ENCODE measurements around the gene CRYL1. TPM values are rescaled to one million over a fixed set of nuclear protein-coding genes. Genes with fewer than 3 reads are reported as not detected.

CRYL1 gene
- total and polyA plus RNA-seq, 2 of the 4 experiments (the other 2 are of a cell fraction), result 11.7 to 16.4 TPM

- no peak overlapping the region for H4K5ac ChIP-seq (ENCODE audit: low read depth, low read length)
- no peaks in the 10 kb centered on the region for H3K79me1 ChIP-seq (ENCODE audit: low read depth in 1 of 2, low read length in 2 of 2)
- no peak overlapping the region for H3K9ac ChIP-seq (ENCODE audit: low read depth, low read length)
- 0% methylated on average over 1 of the region's 14 CpGs; no CpG with 5 or more reads in 1 of the 2 experiments for WGBS, 2 experiments (ENCODE audit: extremely low coverage in 2 of 2, insufficient read length in 1 of 2)
- ChIA-PET POLR2A (ENCODE audit: unreplicated experiment) (no interaction called here), CTCF (interaction anchor here (0.6 to 2.4 kb wide), 7 partner anchors 229 to 441 kb away, joined by 3 to 9 read pairs (median 3); no protein-coding TSS in a partner anchor)
- H3K23ac ChIP-seq (ENCODE audit: low read depth, low read length), result no peak overlapping the region
- ATAC-seq (ENCODE audit: low read depth), result peak; percentile 91
- dilution Hi-C loops (cut with HindIII; ENCODE audit: low sequenced_read_pairs, unreplicated experiment) (loop anchor here (25.0 kb wide), 1 partner anchor 308 kb away; the partner anchor contains the start of gene GJB2), intact Hi-C loops (cut with micrococcal nuclease) (loop anchor here (1.0 to 5.0 kb wide), 5 partner anchors 207 to 982 kb away; no protein-coding TSS in a partner anchor), in situ Hi-C loops (cut with MboI; ENCODE audit: low sequenced_read_pairs) (loop anchor here (10.0 kb wide), 1 partner anchor 339 kb away; no protein-coding TSS in a partner anchor)
- 0 out of 2 replicates have a peak overlapping the region, but pooled peaks have one; percentile 11 for H2BK20ac ChIP-seq (ENCODE audit: low read depth, low read length)
- no peak overlapping the region for H2AK9ac ChIP-seq (replicated peaks; ENCODE audit: low read depth, low read length, poor library complexity)
- H4K91ac ChIP-seq (ENCODE audit: insufficient read depth, low read depth, low read length), result no peak overlapping the region
- peak overlapping the region; percentile 6; the same call in 1 of the 2 replicates for H3K18ac ChIP-seq (ENCODE audit: low read depth, low read length)
- H2AFZ ChIP-seq (replicated peaks; ENCODE audit: low read length, poor library complexity), result peak overlapping the region; percentile 54
- H3K4ac ChIP-seq (ENCODE audit: low read depth, low read length), result no peak overlapping the region
- no peaks in the 10 kb centered on the region for H3K36me3 ChIP-seq (ENCODE audit: control insufficient read depth, insufficient read depth, low read length)
- BruUV-seq (replicated peaks), result no TSS peak
- TF ChIP-seq CEBPB (IDR thresholded peaks at IDR 0.05; ENCODE audit: low read depth, low read length), result peak; percentile 48; the same call in 1 of the 2 replicates
- peak; percentile 98 for TF ChIP-seq RAD21 (IDR thresholded peaks at IDR 0.05; ENCODE audit: low read length)
- TF ChIP-seq SMC3 (IDR thresholded peaks at IDR 0.05; ENCODE audit: low read depth, low read length), result peak; percentile 87
- TF ChIP-seq, protein P1, sequence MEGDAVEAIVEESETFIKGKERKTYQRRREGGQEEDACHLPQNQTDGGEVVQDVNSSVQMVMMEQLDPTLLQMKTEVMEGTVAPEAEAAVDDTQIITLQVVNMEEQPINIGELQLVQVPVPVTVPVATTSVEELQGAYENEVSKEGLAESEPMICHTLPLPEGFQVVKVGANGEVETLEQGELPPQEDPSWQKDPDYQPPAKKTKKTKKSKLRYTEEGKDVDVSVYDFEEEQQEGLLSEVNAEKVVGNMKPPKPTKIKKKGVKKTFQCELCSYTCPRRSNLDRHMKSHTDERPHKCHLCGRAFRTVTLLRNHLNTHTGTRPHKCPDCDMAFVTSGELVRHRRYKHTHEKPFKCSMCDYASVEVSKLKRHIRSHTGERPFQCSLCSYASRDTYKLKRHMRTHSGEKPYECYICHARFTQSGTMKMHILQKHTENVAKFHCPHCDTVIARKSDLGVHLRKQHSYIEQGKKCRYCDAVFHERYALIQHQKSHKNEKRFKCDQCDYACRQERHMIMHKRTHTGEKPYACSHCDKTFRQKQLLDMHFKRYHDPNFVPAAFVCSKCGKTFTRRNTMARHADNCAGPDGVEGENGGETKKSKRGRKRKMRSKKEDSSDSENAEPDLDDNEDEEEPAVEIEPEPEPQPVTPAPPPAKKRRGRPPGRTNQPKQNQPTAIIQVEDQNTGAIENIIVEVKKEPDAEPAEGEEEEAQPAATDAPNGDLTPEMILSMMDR (conservative IDR thresholded peaks at IDR 0.05; ENCODE audit: low read depth, low read length), result peak; percentile 94
- TF ChIP-seq POLR2A (IDR thresholded peaks at IDR 0.05; ENCODE audit: low read depth, low read length), result no peak
- TF ChIP-seq NFE2L2 (IDR thresholded peaks at IDR 0.05; ENCODE audit: low read depth, low read length), result peak; percentile 85
- no peak overlapping the region for H2BK15ac ChIP-seq (ENCODE audit: low read depth, low read length)
- H2AK5ac ChIP-seq (ENCODE audit: low read depth, low read length), result no peak overlapping the region
- no peak overlapping the region for H2BK5ac ChIP-seq (ENCODE audit: low read depth, low read length, poor library complexity, severe bottlenecking)
- H3K4me2 ChIP-seq (ENCODE audit: low read depth, low read length), result peak overlapping the region; percentile 70
- H3K9me1 ChIP-seq (ENCODE audit: insufficient read depth, low read length), result peaks cover 6% of the 10 kb centered on the region; the same call in 1 of the 2 replicates
- no peaks in the 10 kb centered on the region for H3K27me3 ChIP-seq (ENCODE audit: control insufficient read depth, insufficient read depth, low read length)
- H3K9me3 ChIP-seq (ENCODE audit: control insufficient read depth, insufficient read depth, low read length), result no peaks in the 10 kb centered on the region
- no peak overlapping the region for H3K56ac ChIP-seq (ENCODE audit: extremely low read depth, insufficient read depth, low read length)
- peak overlapping the region in 1 of 2 experiments; percentile 15; a peak in 1 of 4 replicates for H4K8ac ChIP-seq (ENCODE audit: low read depth in 2 of 2, low read length in 2 of 2)
- H3K4me3 ChIP-seq (ENCODE audit: insufficient read depth, low read depth, low read length), result no peak overlapping the region
- no peaks in the 10 kb centered on the region for H4K20me1 ChIP-seq (ENCODE audit: insufficient read depth, low read length)
- peak; percentile 72 for DNase-seq
- H2BK120ac ChIP-seq (ENCODE audit: low read depth, low read length), result peak overlapping the region; percentile 35; the same call in 1 of the 2 replicates
- peaks cover 5% of the 10 kb centered on the region for H3K4me1 ChIP-seq (ENCODE audit: control insufficient read depth, insufficient read depth, low read length)
- no peak overlapping the region; the same call in 1 of the 2 replicates for H3K14ac ChIP-seq (replicated peaks; ENCODE audit: low read depth, low read length)
- H3K27ac ChIP-seq (ENCODE audit: insufficient read depth, low read length), result no peak overlapping the region
Observed at GRCh38 chr13:20495087-20496023, 30.3 kb downstream of the CRYL1 start.
